Stimulated activated CD4-positive, alpha-beta T cell treated with anti-CD3 and anti-CD28 coated beads, Interleukin-12 subunit alpha, Interleukin-12 subunit beta, amount 100 ng/mL, for 48 hours (primary cell): ENCODE data around the gene AASDHPPT.

Source experiments
- DNase-seq, 3 donors: peaks; one replicate each; pipeline ENCODE4 v3.0.0-alpha.2; 2020; ENCODE audit warnings: low read depth in 2 of 3, low spot score in 1 of 3

Gene AASDHPPT

DNA sequence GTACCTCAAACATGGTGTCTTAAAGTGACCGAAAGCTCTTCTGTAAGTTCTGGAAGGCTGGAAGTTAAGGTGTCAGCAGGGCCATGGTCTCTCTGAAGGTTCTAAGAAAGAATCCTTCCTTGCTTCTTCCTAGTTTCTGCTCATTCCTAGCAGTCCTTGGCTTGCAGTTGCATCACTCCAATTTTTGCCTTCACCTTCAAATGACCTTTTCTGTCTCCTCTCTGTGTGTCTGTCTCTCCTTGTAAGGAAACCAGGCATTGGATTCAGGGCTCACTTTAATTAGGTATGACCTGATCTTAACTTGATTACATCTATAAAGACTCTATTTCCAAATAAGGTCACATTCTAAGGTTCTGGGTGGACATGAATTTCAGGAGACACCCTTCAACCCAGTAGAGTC, 8.7 kb downstream of the AASDHPPT start:
- DNase-seq, result no peak

DNA sequence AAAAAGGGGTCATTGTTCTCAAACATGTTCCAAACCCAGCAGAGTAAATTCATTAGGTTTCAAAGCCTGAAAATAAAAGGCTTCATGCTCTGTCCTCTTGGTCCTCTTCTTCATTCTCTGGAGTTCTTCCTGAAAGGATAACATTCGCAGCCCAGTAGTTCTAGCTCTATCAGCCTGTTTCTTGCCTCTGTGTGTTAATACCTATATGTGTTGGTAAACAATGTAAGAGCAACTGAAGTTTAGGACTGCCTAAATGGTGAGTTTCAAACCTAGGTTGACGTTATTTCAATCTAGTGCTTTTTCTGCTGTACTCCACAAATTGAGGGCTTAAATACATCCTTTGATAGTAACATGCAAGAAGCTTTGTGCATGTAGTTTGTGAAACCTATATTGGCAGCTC, 9.4 kb downstream of the AASDHPPT start:
- no peak for DNase-seq

- peak in 2 of 3 donors; percentile 14 to 22 for DNase-seq
Measured at GRCh38 chr11:106087815-106088435, 10.5 kb downstream of the AASDHPPT start.

DNA sequence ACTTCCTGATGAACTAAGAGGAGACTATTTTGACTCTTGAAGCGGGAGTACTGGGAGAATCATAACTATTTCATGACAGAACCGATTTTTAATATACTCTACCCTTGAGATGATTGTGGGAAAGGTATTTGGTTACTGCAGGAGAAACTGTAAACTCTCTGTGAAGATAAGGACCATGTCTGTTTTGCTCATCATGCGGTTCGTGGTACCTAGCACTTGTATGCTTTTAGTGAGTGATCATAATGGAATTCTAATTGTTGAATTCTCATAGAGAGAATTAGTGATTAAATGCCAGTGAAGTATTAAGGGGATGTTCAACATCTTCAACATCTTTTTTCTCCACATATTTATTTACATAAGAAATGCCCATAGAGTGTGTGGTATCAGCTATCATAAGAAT, 11.4 kb downstream of the AASDHPPT start:
- no peak for DNase-seq

DNA sequence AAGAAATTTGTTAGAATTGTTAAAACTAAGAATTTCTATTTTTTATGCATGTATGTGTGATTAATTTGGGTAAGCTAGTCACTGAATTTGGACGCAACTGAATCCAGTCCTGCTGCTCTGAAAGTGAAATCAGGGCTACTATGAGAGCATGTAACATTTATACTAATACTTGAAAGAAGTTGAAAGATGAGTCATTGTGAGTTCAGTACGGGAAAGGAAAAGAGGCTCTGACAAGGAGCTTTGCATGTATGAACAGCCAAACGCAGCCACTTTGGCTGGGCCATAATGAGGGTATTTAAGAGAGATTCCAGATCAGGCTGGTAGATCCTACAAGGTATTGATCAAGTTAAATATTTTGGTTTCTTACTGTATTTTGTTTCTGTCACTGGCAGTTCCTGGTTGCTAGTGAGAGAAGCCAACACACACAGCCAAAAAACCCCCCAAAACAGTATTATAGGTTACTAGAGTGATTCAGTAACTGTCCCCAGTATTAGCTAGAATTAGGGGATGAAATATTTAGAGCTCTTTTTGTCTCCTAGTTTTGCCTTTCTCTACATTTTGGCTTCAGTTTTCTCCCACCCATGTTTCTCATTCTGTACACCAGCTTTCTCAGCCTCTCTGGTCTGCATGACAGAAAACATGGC, 14.1 kb downstream of the AASDHPPT start:
- peak in 1 of 3 donors; percentile 14 for DNase-seq

DNA sequence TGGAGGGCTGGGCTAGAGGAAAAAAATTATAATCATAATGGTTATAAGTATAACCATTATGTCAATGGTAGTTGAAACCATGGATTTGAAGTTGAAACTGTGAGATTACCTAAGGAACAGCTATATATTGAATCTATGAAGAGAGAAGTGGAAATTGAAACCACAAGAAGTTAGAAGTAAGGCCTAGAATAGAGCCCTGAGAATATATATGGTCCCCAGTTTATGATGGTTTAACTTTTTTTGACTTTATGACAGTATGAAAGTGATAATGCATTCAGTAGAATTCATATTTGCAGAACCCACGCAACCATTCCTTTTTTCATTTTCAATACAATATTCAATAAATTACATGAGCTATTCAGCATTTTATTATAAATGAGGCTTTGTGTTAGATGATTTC, 15.0 kb downstream of the AASDHPPT start:
- DNase-seq, result no peak

DNA sequence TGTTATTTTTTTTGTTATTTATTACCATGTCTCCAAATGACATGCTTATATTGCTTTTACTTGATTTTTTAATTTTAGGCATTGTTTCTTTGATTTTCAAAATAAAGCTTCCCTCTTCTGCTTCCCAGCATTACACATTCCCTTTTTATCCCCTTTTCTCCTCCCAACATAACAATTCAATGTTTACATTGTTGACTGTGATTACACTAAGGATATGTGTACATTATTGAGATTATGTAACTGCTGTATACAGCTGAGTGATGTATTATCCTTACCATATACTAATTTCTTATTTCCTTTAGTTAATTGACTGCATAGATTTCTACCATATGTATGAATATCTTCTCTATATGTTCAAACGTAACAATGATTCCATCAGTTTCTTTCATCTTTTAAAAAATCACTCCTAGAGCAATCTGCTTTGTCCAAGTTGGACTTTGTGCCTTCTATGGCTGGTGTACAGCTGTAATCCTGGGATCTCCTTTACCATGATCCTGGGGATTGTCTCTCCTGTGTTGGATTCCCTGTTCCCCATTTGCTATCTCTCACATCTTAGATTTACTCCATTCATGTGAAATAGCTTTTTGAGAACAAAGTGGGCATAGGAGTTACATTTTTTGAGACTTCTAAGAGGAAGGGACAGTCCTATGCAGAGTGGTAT, 21.6 kb downstream of the AASDHPPT start:
- no peak for DNase-seq

DNA sequence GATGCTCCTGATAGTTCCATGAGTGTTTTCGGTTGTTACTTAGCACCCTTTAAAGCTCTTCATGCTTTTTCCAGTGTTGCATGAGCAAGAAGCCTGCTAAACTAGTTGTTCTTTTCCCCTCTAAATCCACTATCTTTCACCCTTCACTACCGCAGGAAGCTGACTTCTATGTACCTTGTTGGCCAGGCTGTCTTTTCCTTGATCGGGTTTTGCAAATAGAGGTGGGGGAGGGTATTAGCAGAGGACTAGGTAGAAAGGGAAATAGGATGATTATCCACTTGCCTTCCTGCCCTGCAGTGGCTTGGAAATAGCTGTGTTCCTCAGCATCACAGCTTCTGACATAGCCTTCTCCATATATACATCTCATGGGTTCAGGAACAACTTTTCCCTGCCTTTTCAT, 23.9 kb downstream of the AASDHPPT start:
- DNase-seq, result no peak

GRCh38 chr11:106101819-106102218, 24.4 kb downstream of the AASDHPPT start:
- DNase-seq, result no peak

DNA sequence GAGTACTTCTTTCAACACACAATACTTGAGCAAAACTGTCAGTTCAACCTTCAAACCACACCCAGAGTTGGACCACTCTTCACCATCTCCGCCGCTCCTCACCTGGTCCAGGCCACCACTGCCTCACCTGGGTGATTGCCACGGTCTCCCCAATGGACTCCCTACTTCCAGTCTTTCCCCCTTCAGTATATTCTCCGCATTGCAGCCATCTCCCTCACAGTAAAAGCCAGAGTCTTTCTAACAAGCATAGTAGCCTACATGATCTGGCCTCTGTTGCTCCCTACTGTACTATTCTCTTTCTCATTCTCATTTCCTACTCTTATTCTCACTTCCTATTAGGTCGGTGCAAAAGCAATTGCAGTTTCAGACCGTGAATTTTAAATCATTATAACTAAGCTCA, 28.5 kb downstream of the AASDHPPT start:
- DNase-seq, result no peak

DNA sequence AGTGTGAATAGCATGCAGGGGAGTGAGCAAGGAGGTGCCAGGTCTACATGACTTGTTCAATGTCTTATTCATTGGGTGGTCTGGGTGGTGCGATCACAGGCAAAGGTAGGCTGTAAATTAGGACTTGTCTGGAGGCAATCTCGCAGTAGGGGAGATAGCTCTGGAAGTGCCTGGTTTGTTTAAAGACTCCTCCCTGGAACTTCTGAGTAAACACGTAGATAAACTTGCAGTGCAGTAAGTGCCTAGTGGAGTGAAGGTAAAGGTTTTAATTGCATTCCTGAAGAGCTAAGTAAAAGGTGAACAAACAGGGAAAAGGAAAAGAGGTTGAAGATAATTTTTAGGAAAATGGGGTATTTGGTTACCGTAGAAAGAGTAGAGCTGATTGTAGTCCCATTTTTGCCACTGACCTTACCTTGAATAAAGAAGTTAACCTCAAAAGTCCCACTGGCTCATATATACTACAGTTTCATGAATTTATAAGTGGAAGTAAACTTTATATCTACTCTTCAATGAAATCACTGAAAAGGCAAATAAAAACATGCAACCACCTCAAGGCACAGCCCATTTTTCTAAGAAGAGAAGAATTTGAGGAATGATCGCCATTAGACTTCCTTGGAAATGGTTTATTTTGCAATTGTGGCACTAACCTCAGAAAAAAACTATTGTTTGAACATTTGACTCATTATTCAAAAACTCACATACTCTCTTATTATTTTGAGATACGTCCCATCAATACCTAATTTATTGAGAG, 44.3 kb downstream of the AASDHPPT start:
- no peak for DNase-seq

GRCh38 chr11:106127604-106128003, 50.1 kb downstream of the AASDHPPT start:
- DNase-seq, result no peak

GRCh38 chr11:106128740-106129139, 51.3 kb downstream of the AASDHPPT start:
- no peak for DNase-seq

DNA sequence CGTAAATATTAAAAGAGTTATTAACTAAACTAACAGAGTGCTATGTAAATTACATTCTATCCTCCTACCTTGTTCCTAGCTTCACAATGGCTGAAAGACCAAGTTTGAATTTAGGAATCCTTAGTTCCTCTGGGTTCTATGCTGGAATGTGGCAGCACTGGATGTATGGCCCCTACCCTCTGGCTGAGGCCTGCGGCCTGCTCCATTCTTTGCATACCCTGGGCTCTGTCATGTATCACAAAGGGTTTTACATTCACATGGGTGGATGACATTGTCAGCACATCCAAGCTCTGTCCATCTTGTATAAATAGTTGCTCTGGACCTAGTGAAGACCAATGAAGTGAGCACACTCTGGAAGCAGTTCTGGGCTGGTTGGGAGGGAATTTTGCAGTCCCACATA, 54.5 kb downstream of the AASDHPPT start:
- no peak for DNase-seq

- no peak for DNase-seq
Measured at GRCh38 chr11:106132582-106133354, 55.3 kb downstream of the AASDHPPT start.

DNA sequence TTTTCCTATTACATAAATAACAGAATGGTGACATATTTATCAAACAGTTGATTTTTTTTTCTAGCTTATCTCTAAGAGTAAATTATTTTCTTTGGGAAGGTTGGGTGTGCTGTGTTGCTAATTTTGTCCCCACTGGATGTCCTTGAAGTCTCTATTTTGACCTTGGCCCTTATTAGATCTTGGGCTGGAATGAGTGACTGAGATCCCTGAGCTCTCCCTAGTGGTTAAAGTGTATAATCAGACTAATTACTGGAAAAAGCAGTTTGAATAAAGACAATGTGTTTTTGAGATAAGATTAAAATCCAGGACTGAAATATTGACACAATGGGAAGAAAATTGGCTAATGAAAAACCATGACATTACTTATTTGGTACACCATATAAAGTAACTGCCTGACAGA, 56.1 kb downstream of the AASDHPPT start:
- DNase-seq, result no peak

DNA sequence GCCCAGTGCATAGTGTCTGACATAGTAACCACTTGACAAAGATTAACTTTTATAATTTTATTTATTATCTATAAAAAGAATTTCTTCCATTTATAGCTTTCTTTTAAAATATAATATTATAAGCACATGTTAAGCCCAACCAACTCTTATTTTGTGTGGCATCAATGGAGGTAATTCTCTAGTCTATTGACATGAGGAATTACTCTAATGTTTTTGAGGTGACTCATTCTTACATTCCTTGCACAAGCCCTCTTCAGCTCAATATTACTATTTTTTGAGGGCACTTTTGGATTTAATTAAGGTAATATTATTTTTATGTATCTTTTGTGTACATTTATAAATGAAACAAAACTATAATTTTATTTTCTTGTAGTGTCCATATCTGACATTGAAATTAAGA, 59.6 kb downstream of the AASDHPPT start:
- DNase-seq, result no peak

DNA sequence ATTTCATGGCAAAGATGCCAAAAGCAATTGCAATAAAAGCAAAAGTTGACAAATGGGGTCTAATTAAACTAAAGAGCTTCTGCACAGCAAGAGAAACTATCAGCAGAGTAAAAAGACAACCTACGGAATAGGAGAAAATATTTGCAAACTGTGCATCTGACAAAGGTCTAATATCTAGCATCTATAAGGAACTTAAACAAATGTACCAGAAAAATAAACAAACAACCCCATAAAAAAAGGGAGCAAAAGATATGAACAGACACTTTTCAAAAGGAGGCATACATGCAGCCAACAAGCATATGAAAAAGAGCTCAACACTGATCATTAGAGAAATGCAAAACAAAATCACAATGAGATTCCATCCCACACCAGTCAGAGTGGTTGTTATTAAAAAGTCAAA, 60.3 kb downstream of the AASDHPPT start:
- no peak for DNase-seq
